GM12873 (cell line): Measurements from ENCODE around the gene RAP1GAP2.

Experiments used
- CTCF ChIP-seq: IDR thresholded peaks from 2 replicates; pipeline ENCODE4 v1.5.1; 2012; ENCODE audit warnings: low read depth, mild to moderate bottlenecking, moderate library complexity, low read length, control low read depth; ENCODE audit not compliant: insufficient read depth; ENCODE audit errors: missing control alignments

RAP1GAP2 gene

GRCh38 chr17:2954898-2955445, 158.7 kb downstream of the RAP1GAP2 start:
- TF ChIP-seq CTCF = no peak

- no peak for TF ChIP-seq CTCF
Observed at GRCh38 chr17:2955931-2956582, 159.8 kb downstream of the RAP1GAP2 start.

- no peak for TF ChIP-seq CTCF
Observed at GRCh38 chr17:2957631-2958286, 161.5 kb downstream of the RAP1GAP2 start.

- no peak for TF ChIP-seq CTCF
Observed at GRCh38 chr17:2958706-2959222, 162.5 kb downstream of the RAP1GAP2 start.

GRCh38 chr17:2959371-2960130, 163.3 kb downstream of the RAP1GAP2 start:
- no peak for TF ChIP-seq CTCF

GRCh38 chr17:2961446-2961845, 165.2 kb downstream of the RAP1GAP2 start:
- TF ChIP-seq CTCF = no peak

GRCh38 chr17:2962236-2962635, 166.0 kb downstream of the RAP1GAP2 start:
- no peak for TF ChIP-seq CTCF
